Neural cell (in vitro differentiated cells): Measurements from ENCODE around the gene ANKRD33. TPM values are rescaled to one million over a fixed set of nuclear protein-coding genes. Genes with fewer than 3 reads are reported as not detected.

Experiments used
- H2AFZ ChIP-seq: fragments of 200-600, 300-800 bp; sonication (generic), shearing (Covaris generic); 2 replicates; pipeline ENCODE4 v1.6.0; 2014; ENCODE audit warnings: low read depth, mild to moderate bottlenecking, antibody characterized with exemption, low read length, moderate library complexity
- H3F3A ChIP-seq: fragments of 200-600 bp; shearing (Covaris generic); 2 replicates; pipeline ENCODE4 v1.6.1; 2016; ENCODE audit warnings: mild to moderate bottlenecking, moderate library complexity, mixed read lengths, antibody characterized with exemption, low read length; ENCODE audit not compliant: insufficient read depth, poor library complexity, severe bottlenecking
- H3K27ac ChIP-seq: fragments of 200-600, 300-800 bp; sonication (generic), shearing (Covaris generic); 2 replicates; pipeline ENCODE4 v1.5.1; 2014; ENCODE audit warnings: mild to moderate bottlenecking, low read length, moderate library complexity
- H3K27me3 ChIP-seq: fragments of 300-800, 200-600 bp; sonication (generic), shearing (Covaris generic); 2 replicates; pipeline ENCODE4 v1.6.0; 2014; ENCODE audit warnings: mild to moderate bottlenecking, low read depth, low read length, moderate library complexity; ENCODE audit not compliant: insufficient read depth
- H3K36me3 ChIP-seq: fragments of 300-800, 200-600 bp; sonication (generic), shearing (Covaris generic); 2 replicates; pipeline ENCODE4 v1.5.1; 2014; ENCODE audit warnings: mild to moderate bottlenecking, antibody characterized with exemption, low read length, moderate library complexity; ENCODE audit not compliant: insufficient read depth
- H3K4me2 ChIP-seq: fragments of 300-800, 200-600 bp; sonication (generic), shearing (Covaris generic); 2 replicates; pipeline ENCODE4 v1.6.0; 2014; ENCODE audit warnings: mild to moderate bottlenecking, low read length
- H3K4me3 ChIP-seq: fragments of 300-800, 200-600 bp; sonication (generic), shearing (Covaris generic); 2 replicates; pipeline ENCODE4 v1.5.1; 2014; ENCODE audit warnings: mild to moderate bottlenecking, low read length, moderate library complexity
- H3K79me2 ChIP-seq: fragments of 200-600 bp; shearing (Covaris generic); replicated peaks from 2 replicates; pipeline ENCODE4 v1.6.0; 2014; ENCODE audit warnings: mild to moderate bottlenecking, low read length, moderate library complexity; ENCODE audit not compliant: insufficient read depth
- H3K9ac ChIP-seq: fragments of 300-800, 200-600 bp; sonication (generic), shearing (Covaris generic); 2 replicates; pipeline ENCODE4 v1.6.1; 2016; ENCODE audit warnings: mild to moderate bottlenecking, low read length, mixed read lengths
- H3K9me2 ChIP-seq: fragments of 200-600 bp; shearing (Covaris generic); 2 replicates; pipeline ENCODE4 v1.6.1; 2016; ENCODE audit warnings: mild to moderate bottlenecking, low read length, mixed read lengths; ENCODE audit not compliant: insufficient read depth
- H3K9me3 ChIP-seq: fragments of 200-600, 300-800 bp; sonication (generic), shearing (Covaris generic); 2 replicates; pipeline ENCODE4 v1.6.1; 2016; ENCODE audit warnings: mild to moderate bottlenecking, mixed run types, low read length, moderate library complexity, mixed read lengths
- H4K20me1 ChIP-seq: fragments of 200-600 bp; shearing (Covaris generic); 2 replicates; pipeline ENCODE4 v1.6.1; 2016; ENCODE audit warnings: mild to moderate bottlenecking, mixed run types; ENCODE audit not compliant: insufficient read depth
- EZH2 ChIP-seq: fragments of 200-600, 300-800 bp; shearing (Covaris generic), sonication (generic); IDR thresholded peaks from 2 replicates; pipeline ENCODE4 v1.6.1; 2014; ENCODE audit warnings: antibody characterized with exemption, low read length, borderline replicate concordance, mild to moderate bottlenecking; ENCODE audit not compliant: insufficient read depth, poor library complexity, severe bottlenecking
- POLR2AphosphoS5 ChIP-seq: IDR thresholded peaks from 2 replicates; pipeline ENCODE4 v1.6.1; 2012
- RAD21 ChIP-seq: fragments of 450-650 bp; conservative IDR thresholded peaks from 2 replicates; pipeline ENCODE4 v1.6.1; 2014; ENCODE audit warnings: antibody characterized with exemption, mild to moderate bottlenecking, moderate library complexity
- SMC3 ChIP-seq: fragments of 450-650 bp; conservative IDR thresholded peaks from 2 replicates; pipeline ENCODE4 v1.6.1; 2014; ENCODE audit warnings: antibody characterized with exemption, mild to moderate bottlenecking, moderate library complexity; ENCODE audit not compliant: poor library complexity
- polyA plus RNA-seq: library from polyadenylated mRNA; depleted of rRNA; stranded (reverse); fragments of >200 nt; gene quantifications from 2 replicates; pipeline ENCODE4 v1.2.3, GENCODE V29; 2014
- TF ChIP-seq, protein P1 (sequence below): fragments of 450-650 bp; IDR thresholded peaks from 2 replicates; pipeline ENCODE4 v1.5.1; 2014; ENCODE audit warnings: antibody characterized with exemption, mild to moderate bottlenecking, moderate library complexity; ENCODE audit not compliant: poor library complexity, severe bottlenecking
- TF ChIP-seq, protein P2 (sequence below): IDR thresholded peaks from 2 replicates; pipeline ENCODE4 v1.6.1; 2012; ENCODE audit warnings: borderline replicate concordance

The ANKRD33 gene
- polyA plus RNA-seq, 1 donor from 2014 or later, result not detected

DNA sequence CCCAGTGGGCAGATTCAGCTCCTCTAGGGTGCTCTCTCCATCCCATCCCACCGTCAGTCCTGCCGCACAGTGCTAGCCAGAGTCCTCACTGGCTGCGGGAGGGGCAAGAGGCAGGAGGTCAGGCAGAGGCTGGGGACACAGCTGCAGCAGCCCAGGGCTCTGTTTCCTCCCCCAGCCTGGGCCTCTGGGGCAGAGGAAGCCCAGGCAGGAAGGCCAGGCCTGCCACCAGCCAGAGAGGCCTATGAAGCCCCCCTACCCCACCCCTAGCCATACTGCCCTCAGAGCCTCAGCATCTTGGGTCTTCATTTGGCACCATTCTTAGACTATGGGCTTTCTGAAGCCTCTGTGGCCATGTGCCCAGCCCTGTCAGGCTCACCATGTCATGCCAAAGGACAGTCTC, 22.8 kb downstream of the ANKRD33 start:
- Histone ChIP-seq H3K27ac (no peak overlapping the region), H2AFZ (no peak overlapping the region)

DNA sequence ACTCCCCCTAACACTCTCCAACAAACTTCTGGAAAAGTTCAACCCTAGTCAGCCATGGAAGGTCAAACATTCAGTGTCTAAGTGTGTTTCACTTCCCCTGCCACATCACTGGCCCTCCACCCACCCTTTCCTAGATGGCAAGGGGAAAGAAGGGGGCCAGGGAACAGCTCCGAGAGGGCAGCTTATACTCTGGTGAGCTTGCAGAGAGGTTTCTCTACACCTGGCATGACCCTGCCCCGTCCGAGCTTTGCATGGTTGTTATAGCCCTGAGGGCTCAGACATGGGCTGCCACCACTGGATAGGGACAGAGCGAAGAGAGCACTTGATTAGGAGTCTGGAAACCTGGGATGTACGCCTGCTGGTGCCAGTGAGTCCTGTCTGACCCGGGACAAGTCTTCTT, 23.4 kb downstream of the ANKRD33 start:
- Histone ChIP-seq H3K4me3 (no peak overlapping the region), H2AFZ (no peak overlapping the region), H3K9me2 (no peaks in the 10 kb centered on the region), H3K9me3 (no peaks in the 10 kb centered on the region), H3K79me2 (no peaks in the 10 kb centered on the region), H3K27me3 (peaks cover 5% of the 10 kb centered on the region), H4K20me1 (no peaks in the 10 kb centered on the region), H3K27ac (no peak overlapping the region), H3F3A (no peaks in the 10 kb centered on the region), H3K4me2 (no peak overlapping the region), H3K36me3 (no peaks in the 10 kb centered on the region), H3K9ac (no peak overlapping the region)
- TF ChIP-seq, protein P1, sequence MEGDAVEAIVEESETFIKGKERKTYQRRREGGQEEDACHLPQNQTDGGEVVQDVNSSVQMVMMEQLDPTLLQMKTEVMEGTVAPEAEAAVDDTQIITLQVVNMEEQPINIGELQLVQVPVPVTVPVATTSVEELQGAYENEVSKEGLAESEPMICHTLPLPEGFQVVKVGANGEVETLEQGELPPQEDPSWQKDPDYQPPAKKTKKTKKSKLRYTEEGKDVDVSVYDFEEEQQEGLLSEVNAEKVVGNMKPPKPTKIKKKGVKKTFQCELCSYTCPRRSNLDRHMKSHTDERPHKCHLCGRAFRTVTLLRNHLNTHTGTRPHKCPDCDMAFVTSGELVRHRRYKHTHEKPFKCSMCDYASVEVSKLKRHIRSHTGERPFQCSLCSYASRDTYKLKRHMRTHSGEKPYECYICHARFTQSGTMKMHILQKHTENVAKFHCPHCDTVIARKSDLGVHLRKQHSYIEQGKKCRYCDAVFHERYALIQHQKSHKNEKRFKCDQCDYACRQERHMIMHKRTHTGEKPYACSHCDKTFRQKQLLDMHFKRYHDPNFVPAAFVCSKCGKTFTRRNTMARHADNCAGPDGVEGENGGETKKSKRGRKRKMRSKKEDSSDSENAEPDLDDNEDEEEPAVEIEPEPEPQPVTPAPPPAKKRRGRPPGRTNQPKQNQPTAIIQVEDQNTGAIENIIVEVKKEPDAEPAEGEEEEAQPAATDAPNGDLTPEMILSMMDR, result no peak
- no peak for TF ChIP-seq SMC3

More for the DNA sequence above, 22.8 kb downstream of the ANKRD33 start:
- no peak overlapping the region for H3K9ac ChIP-seq
- H3F3A ChIP-seq, result no peaks in the 10 kb centered on the region
- H3K9me2 ChIP-seq, result no peaks in the 10 kb centered on the region
- no peak overlapping the region for H3K4me2 ChIP-seq
- H3K4me3 ChIP-seq, result no peak overlapping the region
- no peaks in the 10 kb centered on the region for H4K20me1 ChIP-seq
- no peaks in the 10 kb centered on the region for H3K79me2 ChIP-seq
- H3K36me3 ChIP-seq, result no peaks in the 10 kb centered on the region
- no peaks in the 10 kb centered on the region for H3K9me3 ChIP-seq
- peaks cover 5% of the 10 kb centered on the region for H3K27me3 ChIP-seq
- no peak for TF ChIP-seq RAD21
- TF ChIP-seq EZH2, result no peak
- TF ChIP-seq, protein P1, result no peak
- no peak for TF ChIP-seq SMC3
- TF ChIP-seq, protein P2, sequence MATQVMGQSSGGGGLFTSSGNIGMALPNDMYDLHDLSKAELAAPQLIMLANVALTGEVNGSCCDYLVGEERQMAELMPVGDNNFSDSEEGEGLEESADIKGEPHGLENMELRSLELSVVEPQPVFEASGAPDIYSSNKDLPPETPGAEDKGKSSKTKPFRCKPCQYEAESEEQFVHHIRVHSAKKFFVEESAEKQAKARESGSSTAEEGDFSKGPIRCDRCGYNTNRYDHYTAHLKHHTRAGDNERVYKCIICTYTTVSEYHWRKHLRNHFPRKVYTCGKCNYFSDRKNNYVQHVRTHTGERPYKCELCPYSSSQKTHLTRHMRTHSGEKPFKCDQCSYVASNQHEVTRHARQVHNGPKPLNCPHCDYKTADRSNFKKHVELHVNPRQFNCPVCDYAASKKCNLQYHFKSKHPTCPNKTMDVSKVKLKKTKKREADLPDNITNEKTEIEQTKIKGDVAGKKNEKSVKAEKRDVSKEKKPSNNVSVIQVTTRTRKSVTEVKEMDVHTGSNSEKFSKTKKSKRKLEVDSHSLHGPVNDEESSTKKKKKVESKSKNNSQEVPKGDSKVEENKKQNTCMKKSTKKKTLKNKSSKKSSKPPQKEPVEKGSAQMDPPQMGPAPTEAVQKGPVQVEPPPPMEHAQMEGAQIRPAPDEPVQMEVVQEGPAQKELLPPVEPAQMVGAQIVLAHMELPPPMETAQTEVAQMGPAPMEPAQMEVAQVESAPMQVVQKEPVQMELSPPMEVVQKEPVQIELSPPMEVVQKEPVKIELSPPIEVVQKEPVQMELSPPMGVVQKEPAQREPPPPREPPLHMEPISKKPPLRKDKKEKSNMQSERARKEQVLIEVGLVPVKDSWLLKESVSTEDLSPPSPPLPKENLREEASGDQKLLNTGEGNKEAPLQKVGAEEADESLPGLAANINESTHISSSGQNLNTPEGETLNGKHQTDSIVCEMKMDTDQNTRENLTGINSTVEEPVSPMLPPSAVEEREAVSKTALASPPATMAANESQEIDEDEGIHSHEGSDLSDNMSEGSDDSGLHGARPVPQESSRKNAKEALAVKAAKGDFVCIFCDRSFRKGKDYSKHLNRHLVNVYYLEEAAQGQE, result no peak
- no peak for TF ChIP-seq POLR2AphosphoS5
